ENCODE measurements around the gene ADARB2.

- TF ChIP-seq EZH2 (IDR thresholded peaks at IDR 0.05; ENCODE audit: borderline replicate concordance) (no peak), CTCF (IDR thresholded peaks at IDR 0.05; ENCODE audit: poor library complexity) (no peak)
Observed at GRCh38 chr10:1154531-1155295, 582.6 kb downstream of the ADARB2 start.

All from hepatocyte (in vitro differentiated cells).